ENCODE data around the gene PPP4R4.
"Not testable (repeated sequence)": the region's sequence is repeated elsewhere in the genome, so short reads cannot be mapped to it uniquely, and the experiment has no call there.

Gene PPP4R4

DNA sequence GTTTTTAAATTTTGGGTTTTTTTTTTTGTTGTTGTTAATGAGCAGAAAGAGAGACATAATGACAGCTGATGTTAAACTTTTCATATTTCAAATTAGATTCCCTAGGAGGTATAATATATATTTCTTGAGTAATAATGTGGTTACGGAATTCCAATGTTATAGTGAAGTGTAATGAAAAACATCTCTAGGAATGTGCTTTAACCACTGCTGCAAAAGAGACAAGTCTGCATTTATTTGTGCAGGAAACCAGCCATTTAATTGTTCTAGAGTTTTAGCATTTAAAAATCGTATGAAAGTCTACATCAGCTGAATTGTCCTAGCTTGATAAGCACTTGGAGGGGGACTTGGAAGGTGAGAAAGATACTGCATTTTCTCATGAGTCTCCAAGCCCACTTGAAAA is 104.6 kb downstream of the PPP4R4 start:
- DNase-seq = no peak

GRCh38 chr14:94282991-94283723 is 109.0 kb downstream of the PPP4R4 start:
- no peak for DNase-seq

DNA sequence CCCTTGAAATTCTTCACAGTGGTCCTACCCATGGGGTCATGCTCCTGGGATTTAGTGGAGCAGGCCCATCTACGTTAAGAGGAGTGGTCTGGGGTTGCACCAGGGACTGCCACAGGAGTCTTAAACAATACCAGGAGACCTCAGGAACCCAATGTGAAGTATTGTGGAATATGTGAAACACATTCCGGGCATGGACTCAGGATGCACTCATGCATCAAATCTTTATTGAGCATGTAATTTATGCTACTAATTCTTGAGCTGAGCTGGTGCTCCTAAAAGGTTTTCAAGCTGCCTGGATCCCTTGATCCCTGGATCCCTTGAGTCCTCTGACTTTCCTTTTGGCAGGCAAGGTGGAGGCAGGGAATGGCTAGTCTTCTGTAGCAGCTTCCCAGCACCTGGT is 110.1 kb downstream of the PPP4R4 start:
- DNase-seq = no peak

GRCh38 chr14:94285158-94285557 is 111.0 kb downstream of the PPP4R4 start:
- DNase-seq = no peak

DNA sequence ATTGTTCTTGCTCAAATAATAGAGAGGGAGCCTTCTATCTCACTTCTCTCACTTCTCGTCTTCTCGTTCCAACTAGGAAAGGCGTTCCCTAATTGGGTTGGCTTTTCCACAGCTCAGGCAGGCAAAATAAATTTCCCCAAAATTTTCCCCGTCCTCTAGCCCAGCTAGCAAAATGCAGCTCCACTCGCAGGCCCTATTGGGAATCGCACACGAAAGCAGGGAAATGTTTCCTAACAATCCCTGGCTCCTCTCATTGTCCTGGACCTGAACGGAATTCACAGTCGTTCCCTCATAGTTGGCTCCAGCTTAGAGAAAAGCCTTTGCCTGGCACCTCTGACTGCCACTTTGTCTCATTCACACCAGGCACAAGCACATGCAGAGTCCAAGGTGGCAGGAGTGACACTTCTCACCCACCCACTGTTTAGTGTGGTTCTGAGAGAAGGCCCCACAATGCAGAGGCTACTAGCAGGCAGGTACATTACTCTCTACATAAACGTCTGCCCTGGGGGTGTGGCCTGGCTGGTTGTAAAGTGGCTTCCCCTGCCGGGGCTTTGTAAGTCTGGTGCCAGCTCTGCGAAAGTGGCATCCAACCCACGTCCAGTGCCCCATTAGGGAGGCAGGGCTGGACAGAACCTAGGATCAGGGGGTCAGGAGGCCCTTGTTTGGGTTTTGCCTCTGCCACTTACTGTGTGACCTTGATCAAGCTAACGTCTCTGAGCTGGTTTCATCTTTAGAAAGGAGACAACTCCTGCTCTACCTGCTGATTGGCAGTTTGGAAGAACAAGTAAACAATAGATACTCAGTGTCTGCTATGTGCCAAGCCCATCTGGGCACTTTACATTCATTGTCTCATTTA is 114.7 kb downstream of the PPP4R4 start:
- DNase-seq = no peak

DNA sequence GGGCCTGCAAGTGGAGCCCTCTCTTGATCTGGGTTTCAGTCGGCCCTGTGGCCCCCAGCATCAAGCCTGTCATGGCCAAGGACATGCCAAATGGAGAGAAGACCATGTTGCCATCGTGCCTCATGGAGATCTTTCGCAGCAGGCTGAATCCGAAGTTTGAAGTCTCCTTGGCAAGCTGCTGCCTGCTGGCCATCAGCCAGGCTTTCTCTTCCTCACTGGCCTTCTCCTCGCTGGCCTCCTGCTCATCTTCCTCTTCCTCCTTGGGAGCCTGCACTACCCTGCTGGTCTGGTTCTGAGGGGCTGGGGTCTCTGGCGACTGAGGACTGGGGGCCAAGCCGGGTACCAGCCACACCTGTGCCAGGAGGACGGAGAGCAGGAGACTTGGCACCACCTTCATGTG is 116.1 kb downstream of the PPP4R4 start:
- DNase-seq = no peak

- no peak for DNase-seq
These were observed 117.2 kb downstream of the PPP4R4 start for GRCh38 chr14:94291159-94291905.

DNA sequence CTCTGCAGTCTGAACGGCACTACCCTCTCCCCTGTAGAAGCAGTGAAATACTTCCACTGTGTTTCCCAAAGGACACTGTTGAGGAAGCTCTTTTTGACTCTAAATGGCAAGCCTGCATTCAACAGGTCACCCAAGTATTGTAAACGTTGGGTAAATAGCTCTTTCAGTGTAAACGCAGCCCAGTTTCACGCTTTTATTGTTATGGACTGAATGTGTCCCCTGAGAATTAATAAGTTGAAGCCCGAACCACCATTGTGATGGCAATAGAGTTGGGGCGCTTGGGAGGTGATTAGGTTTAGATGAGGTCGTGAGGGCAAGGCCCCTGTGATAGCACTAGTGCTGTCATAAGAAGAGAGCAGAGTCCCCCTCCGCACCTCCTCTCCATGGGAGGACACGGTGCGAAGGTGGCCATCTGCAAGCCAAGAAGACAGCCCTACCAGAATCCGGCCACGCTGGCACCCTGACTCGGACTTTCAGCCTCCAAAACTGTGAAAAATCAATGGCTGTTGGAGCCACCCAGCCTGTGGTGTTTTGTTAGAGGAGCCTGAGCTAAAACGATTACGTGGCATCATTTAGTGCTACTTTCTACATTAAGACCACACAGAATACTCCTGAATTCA is 117.9 kb downstream of the PPP4R4 start:
- no peak for DNase-seq

DNA sequence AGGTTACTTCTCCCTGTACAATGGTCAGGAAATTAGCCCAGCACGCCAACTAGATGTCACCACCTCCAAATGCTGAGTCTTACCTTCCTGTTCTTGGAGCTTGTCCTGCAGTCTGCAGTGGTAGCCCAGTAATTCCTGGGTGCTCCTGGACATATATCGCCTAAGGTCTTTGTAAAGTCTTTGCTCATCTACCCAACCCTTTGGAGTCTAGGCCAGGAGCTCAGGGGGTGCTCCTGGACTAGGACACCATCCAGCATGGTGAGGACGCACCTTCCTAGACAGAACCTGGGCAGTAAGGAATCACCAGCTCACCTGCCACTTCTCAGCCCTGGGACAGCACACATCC is 118.4 kb downstream of the PPP4R4 start:
- no peak for DNase-seq

GRCh38 chr14:94292872-94293577 is 118.9 kb downstream of the PPP4R4 start, which contains the start of gene SERPINA10:
SERPINA10 (minus strand) TSS chr14:94293268; CDS start chr14:94290593, 2,675 bp downstream.
- no peak for DNase-seq

- no peak for DNase-seq
These were observed 119.4 kb downstream of the PPP4R4 start for GRCh38 chr14:94293578-94293924.

GRCh38 chr14:94295360-94296180 is 121.4 kb downstream of the PPP4R4 start:
- no peak for DNase-seq

DNA sequence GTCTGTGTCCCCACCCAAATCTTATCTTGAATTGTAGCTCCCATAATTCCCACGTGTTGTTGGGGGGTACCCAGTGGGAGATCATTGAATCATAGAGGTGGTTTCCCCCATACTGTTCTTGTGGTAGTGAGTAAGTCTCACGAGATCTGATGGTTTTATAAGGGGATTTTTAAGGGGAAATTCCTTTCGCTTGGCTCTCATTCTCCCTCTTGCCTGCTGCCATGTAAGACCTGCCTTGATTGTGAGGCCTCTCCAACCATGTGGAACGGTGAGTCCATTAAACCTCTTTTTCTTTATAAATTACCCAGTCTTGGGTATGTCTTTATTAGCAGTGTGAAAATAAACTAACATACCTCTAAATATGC is 122.0 kb downstream of the PPP4R4 start:
- not testable (repeated sequence) for DNase-seq

DNA sequence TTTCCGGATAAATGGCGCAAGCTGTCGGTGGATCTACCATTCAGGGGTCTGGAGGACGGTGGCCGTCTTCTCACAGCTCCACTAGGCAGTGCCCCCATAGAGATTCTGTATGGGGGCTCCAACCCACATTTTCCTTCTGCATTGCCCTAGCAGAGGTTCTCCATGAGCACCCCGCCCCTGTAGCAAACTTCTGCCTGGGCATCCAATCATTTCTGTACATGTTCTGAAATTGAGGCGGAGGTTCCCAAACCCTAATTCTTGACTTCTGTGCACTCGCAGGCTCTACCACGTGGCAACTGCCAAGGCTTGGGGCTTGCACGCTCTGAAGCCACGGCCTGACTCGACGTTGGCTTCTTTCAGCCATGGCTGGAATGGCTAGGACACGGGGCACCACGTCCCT is 124.0 kb downstream of the PPP4R4 start:
- DNase-seq = no peak

DNA sequence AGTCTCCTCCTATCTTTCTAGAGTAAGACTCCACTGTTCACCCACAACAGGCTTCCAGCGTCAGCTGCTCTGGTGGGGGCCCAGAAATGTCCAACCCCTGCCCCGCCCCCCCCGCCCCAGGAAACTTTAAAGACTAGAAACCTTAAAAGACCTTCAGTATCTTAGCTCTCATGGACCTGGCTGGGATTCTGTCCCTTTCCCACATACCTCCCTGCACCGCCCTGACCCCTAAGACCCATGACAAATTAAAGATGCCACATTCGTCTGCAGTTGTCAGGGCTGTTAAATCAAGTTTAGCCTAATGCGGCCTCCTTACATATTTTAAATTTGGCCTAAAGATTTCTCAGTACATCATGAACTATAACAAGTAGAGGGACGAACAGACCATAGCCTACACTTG is 129.0 kb downstream of the PPP4R4 start:
- no peak for DNase-seq

DNA sequence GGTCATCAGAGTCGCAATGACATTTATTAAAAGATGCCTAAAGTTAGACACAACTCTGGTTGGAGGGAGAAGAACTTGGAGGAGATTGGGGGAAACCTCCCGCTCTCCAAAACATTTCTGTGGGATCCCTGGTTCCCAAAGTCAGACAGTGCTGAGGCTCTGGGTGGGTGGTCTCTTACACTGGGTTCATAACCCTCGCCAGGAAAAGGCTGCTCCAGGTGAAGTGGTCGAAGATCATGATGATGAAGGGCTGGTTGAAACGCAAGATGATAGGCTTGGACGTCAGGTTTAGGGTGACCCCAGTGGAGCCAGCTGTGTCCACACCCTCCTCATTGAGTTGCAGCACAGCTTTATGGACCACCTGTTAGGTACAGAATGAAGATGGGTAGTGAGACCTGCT is 130.1 kb downstream of the PPP4R4 start:
- no peak for DNase-seq

- DNase-seq = no peak
These were observed 131.5 kb downstream of the PPP4R4 start for GRCh38 chr14:94305620-94306019.

GRCh38 chr14:94306047-94306978 is 132.2 kb downstream of the PPP4R4 start:
- DNase-seq = no peak

DNA sequence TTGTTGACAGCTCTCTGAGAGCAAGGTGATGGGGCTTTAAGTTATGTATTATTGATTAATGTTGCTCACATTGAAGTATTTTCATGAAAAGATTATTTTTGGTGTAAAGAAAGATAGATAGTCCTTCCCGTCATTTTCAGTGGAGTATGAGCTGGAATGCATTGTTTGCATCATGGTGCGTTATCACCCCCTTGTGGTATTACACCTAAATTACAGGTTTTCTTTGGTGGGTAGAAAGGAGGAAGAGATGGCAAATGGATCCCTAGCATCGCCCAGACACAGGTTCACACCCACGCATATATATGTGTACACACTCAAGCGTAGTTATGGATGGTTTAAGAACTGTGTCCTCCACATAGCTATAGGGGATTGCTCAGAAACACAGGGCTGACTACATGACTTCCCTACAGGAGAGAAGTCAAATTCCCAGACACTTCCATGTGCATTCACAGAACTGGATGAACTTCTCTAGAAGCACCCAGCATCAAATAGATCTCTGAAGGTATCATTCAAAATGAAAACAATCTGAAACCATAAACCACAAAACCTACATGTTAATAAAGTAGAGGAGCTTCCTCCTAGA is 133.4 kb downstream of the PPP4R4 start:
- no peak for DNase-seq

- DNase-seq = no peak
These were observed 135.6 kb downstream of the PPP4R4 start for GRCh38 chr14:94309721-94310120.

Measured in right kidney (tissue), 1 donor.